Stimulated activated memory B cell treated with anti-CD40 and anti-IgM and Interleukin-4, amounts not matched to agents 10 μg/mL and 1 μg/mL and 100 μg/mL, for 72 hours (primary cell): Measurements from ENCODE around the gene SLC10A7.

Experiments used
- ATAC-seq: fragments of 150-1000 bp; cut with Tn5 transposase; 2 replicates; pipeline ENCODE4 v1.10.0; 2021
- H3K27ac Mint-ChIP-seq: one replicate; pipeline ENCODE4 v1.8.0; 2022; ENCODE audit warnings: mild to moderate bottlenecking, mixed read lengths
- H3K27me3 Mint-ChIP-seq: one replicate; pipeline ENCODE4 v1.8.0; 2022; ENCODE audit warnings: mixed read lengths
- H3K36me3 Mint-ChIP-seq: one replicate; pipeline ENCODE4 v1.8.0; 2022; ENCODE audit warnings: mixed read lengths
- H3K4me1 Mint-ChIP-seq: one replicate; pipeline ENCODE4 v1.8.0; 2022; ENCODE audit warnings: mixed read lengths
- H3K4me3 Mint-ChIP-seq: one replicate; pipeline ENCODE4 v1.8.0; 2022; ENCODE audit warnings: mild to moderate bottlenecking, moderate library complexity, mixed read lengths
- H3K9me3 Mint-ChIP-seq: one replicate; pipeline ENCODE4 v1.8.0; 2022; ENCODE audit warnings: mixed read lengths

SLC10A7 gene

GRCh38 chr4:146521541-146522097 lies at the start of gene SLC10A7:
TSS of gene SLC10A7 (minus strand) at chr4:146521940. CDS start at chr4:146521717, 223 bp downstream.
- ATAC-seq: peak; percentile 94
- peaks cover 13% of the 10 kb centered on the region for H3K4me1 Mint-ChIP-seq
- H3K9me3 Mint-ChIP-seq: no peaks in the 10 kb centered on the region
- H3K27ac Mint-ChIP-seq: no peak within 1 kb of the TSS
- no peaks in the 10 kb centered on the region for H3K27me3 Mint-ChIP-seq
- peaks cover 2% of the 10 kb centered on the region for H3K36me3 Mint-ChIP-seq
- no peak within 1 kb of the TSS for H3K4me3 Mint-ChIP-seq

- Mint-ChIP-seq H3K9me3 (no peaks in the 10 kb centered on the region), H3K4me1 (no peaks in the 10 kb centered on the region), H3K27me3 (no peaks in the 10 kb centered on the region), H3K27ac (no peak overlapping the region), H3K36me3 (no peaks in the 10 kb centered on the region), H3K4me3 (no peak overlapping the region)
- ATAC-seq: no peak
These were observed 45.7 kb upstream of the SLC10A7 start for GRCh38 chr4:146567396-146567795.

- Mint-ChIP-seq H3K27me3 (no peaks in the 10 kb centered on the region), H3K4me3 (no peak overlapping the region), H3K36me3 (no peaks in the 10 kb centered on the region), H3K9me3 (no peaks in the 10 kb centered on the region), H3K27ac (no peak overlapping the region), H3K4me1 (no peaks in the 10 kb centered on the region)
- no peak for ATAC-seq
These were observed 42.8 kb upstream of the SLC10A7 start for GRCh38 chr4:146564492-146564891.

GRCh38 chr4:146550161-146550560 lies 28.4 kb upstream of the SLC10A7 start:
- Mint-ChIP-seq H3K27me3 (peaks cover 22% of the 10 kb centered on the region), H3K9me3 (no peaks in the 10 kb centered on the region), H3K27ac (no peak overlapping the region), H3K4me3 (no peak overlapping the region), H3K36me3 (no peaks in the 10 kb centered on the region), H3K4me1 (no peaks in the 10 kb centered on the region)
- ATAC-seq: no peak

GRCh38 chr4:146548443-146548842 lies 26.7 kb upstream of the SLC10A7 start:
- Mint-ChIP-seq H3K4me1 (no peaks in the 10 kb centered on the region), H3K36me3 (peaks cover 9% of the 10 kb centered on the region), H3K9me3 (peaks cover 5% of the 10 kb centered on the region), H3K27me3 (peaks cover 39% of the 10 kb centered on the region), H3K27ac (no peak overlapping the region), H3K4me3 (no peak overlapping the region)
- ATAC-seq: no peak

GRCh38 chr4:146545102-146545501 lies 23.4 kb upstream of the SLC10A7 start:
- H3K4me3 Mint-ChIP-seq: no peak overlapping the region
- peaks cover 12% of the 10 kb centered on the region for H3K9me3 Mint-ChIP-seq
- H3K27ac Mint-ChIP-seq: no peak overlapping the region
- H3K36me3 Mint-ChIP-seq: peaks cover 17% of the 10 kb centered on the region
- ATAC-seq: no peak
- no peaks in the 10 kb centered on the region for H3K4me1 Mint-ChIP-seq
- peaks cover 51% of the 10 kb centered on the region for H3K27me3 Mint-ChIP-seq

- Mint-ChIP-seq H3K27me3 (peaks cover 7% of the 10 kb centered on the region), H3K4me3 (no peak overlapping the region), H3K27ac (no peak overlapping the region), H3K4me1 (no peaks in the 10 kb centered on the region), H3K36me3 (no peaks in the 10 kb centered on the region), H3K9me3 (peaks cover 4% of the 10 kb centered on the region)
- no peak for ATAC-seq
These were observed 12.4 kb upstream of the SLC10A7 start for GRCh38 chr4:146534178-146534577.

- ATAC-seq: no peak
- H3K4me1 Mint-ChIP-seq: peaks cover 13% of the 10 kb centered on the region
- H3K9me3 Mint-ChIP-seq: no peaks in the 10 kb centered on the region
- H3K27me3 Mint-ChIP-seq: peaks cover 7% of the 10 kb centered on the region
- H3K27ac Mint-ChIP-seq: no peak overlapping the region
- H3K36me3 Mint-ChIP-seq: peaks cover 5% of the 10 kb centered on the region
- no peak overlapping the region for H3K4me3 Mint-ChIP-seq
These were observed 4.0 kb upstream of the SLC10A7 start for GRCh38 chr4:146525754-146526153.

GRCh38 chr4:146524663-146525062 lies 2.9 kb upstream of the SLC10A7 start:
- no peak overlapping the region for H3K4me3 Mint-ChIP-seq
- no peak overlapping the region for H3K27ac Mint-ChIP-seq
- peaks cover 13% of the 10 kb centered on the region for H3K4me1 Mint-ChIP-seq
- no peak for ATAC-seq
- H3K36me3 Mint-ChIP-seq: peaks cover 5% of the 10 kb centered on the region
- no peaks in the 10 kb centered on the region for H3K9me3 Mint-ChIP-seq
- no peaks in the 10 kb centered on the region for H3K27me3 Mint-ChIP-seq

GRCh38 chr4:146522869-146523205 lies 1.1 kb upstream of the SLC10A7 start:
- peak; percentile 42 for ATAC-seq
- H3K9me3 Mint-ChIP-seq: no peaks in the 10 kb centered on the region
- no peak overlapping the region for H3K27ac Mint-ChIP-seq
- H3K27me3 Mint-ChIP-seq: no peaks in the 10 kb centered on the region
- peaks cover 5% of the 10 kb centered on the region for H3K36me3 Mint-ChIP-seq
- H3K4me3 Mint-ChIP-seq: no peak overlapping the region
- peaks cover 13% of the 10 kb centered on the region for H3K4me1 Mint-ChIP-seq

GRCh38 chr4:146522098-146522868 lies 543 bp upstream of the SLC10A7 start:
- Mint-ChIP-seq H3K27me3 (no peaks in the 10 kb centered on the region), H3K4me3 (no peak overlapping the region), H3K9me3 (no peaks in the 10 kb centered on the region), H3K36me3 (peaks cover 5% of the 10 kb centered on the region), H3K4me1 (peaks cover 13% of the 10 kb centered on the region), H3K27ac (no peak overlapping the region)
- peak; percentile 96 for ATAC-seq

GRCh38 chr4:146520896-146521540 lies 722 bp downstream of the SLC10A7 start:
- H3K4me3 Mint-ChIP-seq: no peak overlapping the region
- no peaks in the 10 kb centered on the region for H3K27me3 Mint-ChIP-seq
- no peaks in the 10 kb centered on the region for H3K9me3 Mint-ChIP-seq
- H3K27ac Mint-ChIP-seq: no peak overlapping the region
- no peak for ATAC-seq
- H3K36me3 Mint-ChIP-seq: peaks cover 4% of the 10 kb centered on the region
- peaks cover 13% of the 10 kb centered on the region for H3K4me1 Mint-ChIP-seq

GRCh38 chr4:146514651-146515357 lies 6.9 kb downstream of the SLC10A7 start:
- H3K27me3 Mint-ChIP-seq: no peaks in the 10 kb centered on the region
- ATAC-seq: no peak
- H3K4me1 Mint-ChIP-seq: no peaks in the 10 kb centered on the region
- H3K4me3 Mint-ChIP-seq: no peak overlapping the region
- H3K9me3 Mint-ChIP-seq: no peaks in the 10 kb centered on the region
- peaks cover 20% of the 10 kb centered on the region for H3K36me3 Mint-ChIP-seq
- no peak overlapping the region for H3K27ac Mint-ChIP-seq

GRCh38 chr4:146513548-146513947 lies 8.2 kb downstream of the SLC10A7 start:
- no peaks in the 10 kb centered on the region for H3K4me1 Mint-ChIP-seq
- no peaks in the 10 kb centered on the region for H3K27me3 Mint-ChIP-seq
- H3K36me3 Mint-ChIP-seq: peaks cover 28% of the 10 kb centered on the region
- no peak for ATAC-seq
- no peaks in the 10 kb centered on the region for H3K9me3 Mint-ChIP-seq
- no peak overlapping the region for H3K27ac Mint-ChIP-seq
- H3K4me3 Mint-ChIP-seq: no peak overlapping the region

GRCh38 chr4:146511381-146511780 lies 10.4 kb downstream of the SLC10A7 start:
- Mint-ChIP-seq H3K4me3 (no peak overlapping the region), H3K9me3 (no peaks in the 10 kb centered on the region), H3K27me3 (no peaks in the 10 kb centered on the region), H3K36me3 (peaks cover 42% of the 10 kb centered on the region), H3K27ac (no peak overlapping the region), H3K4me1 (no peaks in the 10 kb centered on the region)
- ATAC-seq: no peak
